ENCODE data around the gene ADGRD1.

ADGRD1 gene

DNA sequence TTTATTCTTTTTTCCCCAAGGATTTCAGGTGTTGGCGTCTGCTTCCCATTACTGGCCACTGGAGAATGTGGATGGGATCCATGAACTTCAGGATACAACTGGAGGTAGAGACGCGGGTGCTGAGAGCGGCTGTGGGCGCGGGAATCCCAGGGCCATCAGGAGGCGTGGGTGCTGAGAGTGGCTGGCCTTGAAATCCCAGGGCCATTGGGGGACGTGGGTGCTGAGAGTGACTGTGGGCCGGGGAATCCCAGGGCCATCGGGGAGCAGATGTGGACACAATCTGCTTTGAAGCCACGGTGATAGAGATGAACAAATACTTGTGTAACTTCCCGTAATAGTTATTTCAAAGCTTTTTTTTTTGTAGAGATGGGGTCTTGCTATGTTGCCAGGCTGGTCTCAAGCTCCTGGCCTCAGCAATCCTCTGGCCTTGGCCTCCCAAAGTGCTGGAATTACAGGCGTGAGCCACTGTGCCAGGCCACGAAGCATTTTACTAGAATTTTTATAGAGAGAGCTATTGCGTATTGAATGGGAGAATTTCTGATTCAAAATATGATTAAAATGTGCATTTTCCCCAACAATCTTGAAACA, 12.8 kb downstream of the ADGRD1 start:
- no peak for DNase-seq (ENCODE audit: low read depth)

DNA sequence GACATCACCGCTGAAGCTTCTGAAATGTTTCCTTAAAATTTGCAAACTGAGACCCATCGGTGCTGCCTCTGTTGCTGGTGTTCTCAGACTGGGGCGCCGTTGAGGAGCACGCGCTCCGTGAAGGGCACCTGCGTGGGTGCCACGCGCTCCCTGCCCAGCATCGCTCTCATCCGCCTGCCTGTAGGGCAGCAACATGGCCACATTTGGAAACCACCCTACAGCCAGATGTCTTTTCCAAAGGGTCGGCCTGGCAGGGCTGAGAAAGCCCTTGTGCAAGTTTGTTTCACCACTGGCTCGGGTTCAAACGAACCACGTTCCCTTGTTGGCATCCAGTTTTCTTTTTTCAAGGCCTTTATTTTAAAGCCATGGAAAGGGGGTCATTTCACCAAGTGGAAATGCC, 13.9 kb downstream of the ADGRD1 start:
- no peak for DNase-seq (ENCODE audit: low read depth)

DNA sequence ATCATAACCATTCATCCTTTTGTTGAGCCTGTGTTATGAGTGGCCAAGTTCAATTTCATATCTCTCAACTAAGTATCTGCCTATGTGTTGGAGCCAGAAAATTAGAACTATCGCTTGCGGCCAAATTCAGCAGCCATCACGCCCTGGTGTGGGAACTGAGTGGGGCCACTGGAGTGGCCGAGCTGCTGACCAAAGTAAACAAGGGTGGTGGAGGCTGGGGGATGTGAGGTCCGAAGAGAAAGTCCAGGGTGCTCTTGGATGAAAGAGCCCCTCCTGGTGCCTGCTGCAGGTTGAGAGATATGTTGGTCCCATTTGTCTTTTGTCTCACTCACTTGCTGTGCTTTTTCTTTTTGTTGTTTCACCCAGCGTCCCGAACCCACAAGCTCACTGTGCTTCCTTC, 14.9 kb downstream of the ADGRD1 start:
- DNase-seq (ENCODE audit: low read depth), result no peak

DNA sequence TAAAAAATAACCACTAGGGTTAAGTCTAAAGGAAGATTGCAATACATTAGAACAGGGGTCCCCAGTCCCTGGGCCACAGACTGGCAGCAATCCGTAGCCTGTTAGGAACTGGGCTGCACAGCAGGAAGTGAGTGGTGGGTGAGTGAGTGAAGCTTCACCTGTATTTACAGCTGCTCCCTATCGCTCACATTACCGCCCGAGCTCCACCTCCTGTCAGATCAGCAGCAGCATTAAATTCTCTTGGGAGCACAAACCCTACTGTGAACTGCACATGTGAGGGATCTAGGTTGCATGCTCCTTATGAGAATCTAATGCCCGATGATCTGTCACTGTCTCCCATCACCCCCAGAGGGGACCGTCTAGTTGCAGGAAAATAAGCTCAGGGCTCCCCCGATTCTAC, 15.5 kb downstream of the ADGRD1 start:
- DNase-seq (ENCODE audit: low read depth), result no peak

DNA sequence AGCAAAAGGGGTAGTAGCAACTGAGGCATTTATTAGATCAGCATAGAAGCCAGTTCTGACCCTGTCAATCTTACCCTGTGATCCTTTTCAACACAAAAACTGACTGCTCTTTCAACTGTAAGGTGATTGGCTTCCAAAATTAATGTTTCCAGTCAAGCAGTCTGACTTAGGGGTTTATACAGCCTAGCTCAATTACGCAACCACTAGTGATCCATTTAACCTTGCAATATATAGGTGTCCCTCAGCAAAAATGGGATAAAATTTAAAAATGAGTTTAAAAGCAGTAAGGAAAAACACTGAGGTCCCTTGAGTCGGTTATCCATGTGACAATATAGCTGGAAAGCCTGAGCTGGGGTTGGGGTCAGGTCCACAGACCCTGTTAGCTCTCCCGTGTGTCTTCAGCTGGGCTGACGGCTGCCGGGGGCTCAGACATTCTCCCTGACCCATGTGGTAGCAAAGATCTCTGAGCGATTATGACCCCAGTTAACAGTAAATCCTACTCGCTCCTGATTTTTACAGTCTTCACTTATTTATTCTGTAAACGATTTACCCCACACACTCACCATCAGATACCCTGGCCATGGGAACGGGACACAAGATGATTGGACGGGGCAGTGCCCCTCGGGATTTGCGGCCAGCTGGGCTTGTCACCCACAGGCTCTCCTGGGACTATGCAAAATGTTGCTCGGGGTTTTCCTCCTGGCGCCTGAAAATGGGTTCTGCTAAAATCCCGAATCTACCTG, 16.6 kb downstream of the ADGRD1 start:
- DNase-seq (ENCODE audit: low read depth), result no peak

DNA sequence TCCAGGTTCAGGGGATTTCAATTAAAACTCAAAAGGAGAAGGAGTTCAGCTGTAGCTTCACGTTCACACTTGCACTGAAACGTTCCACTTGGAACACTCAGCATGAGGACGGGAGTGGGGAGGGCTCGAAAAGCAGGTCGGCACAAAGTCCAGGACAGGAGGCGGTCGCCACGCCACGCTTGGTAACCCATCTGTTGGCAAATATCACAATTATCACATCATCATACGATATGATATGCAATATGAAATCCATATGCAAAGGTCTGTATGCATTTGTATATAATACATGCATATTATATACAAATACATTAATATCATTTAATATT, 17.2 kb downstream of the ADGRD1 start:
- DNase-seq (ENCODE audit: low read depth), result no peak

DNA sequence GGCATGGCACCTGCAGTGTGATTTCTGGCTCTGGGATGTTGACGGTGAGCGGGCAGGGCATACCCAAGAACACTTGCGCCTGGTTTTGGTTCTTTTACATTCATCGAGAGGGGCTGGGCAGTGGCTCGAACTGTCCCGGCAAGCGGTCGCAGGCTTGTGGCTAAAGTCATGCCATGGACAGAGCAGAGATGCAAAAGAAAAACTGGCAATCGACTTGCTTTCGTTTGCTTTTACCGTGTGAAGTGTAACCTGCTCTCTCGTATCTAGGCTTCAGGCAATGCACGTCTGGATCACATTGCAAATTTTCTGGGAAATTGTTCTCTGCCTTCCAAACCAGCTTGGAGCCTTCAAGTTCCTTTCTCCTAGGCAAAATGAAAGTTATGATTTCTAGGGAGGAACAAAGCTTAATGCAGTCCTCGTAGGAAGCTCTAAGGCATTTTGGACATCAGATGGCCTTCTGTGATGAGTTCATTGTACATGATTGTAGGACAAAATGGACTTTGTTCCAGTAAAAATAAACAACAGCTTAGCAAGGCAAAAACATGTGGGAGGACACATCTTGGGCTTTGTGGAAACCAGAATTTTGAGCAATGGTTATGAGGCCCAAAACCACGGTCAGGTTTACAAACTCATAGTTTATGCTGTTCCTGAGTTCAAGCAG, 18.3 kb downstream of the ADGRD1 start:
- DNase-seq (ENCODE audit: low read depth), result peak; percentile 33

DNA sequence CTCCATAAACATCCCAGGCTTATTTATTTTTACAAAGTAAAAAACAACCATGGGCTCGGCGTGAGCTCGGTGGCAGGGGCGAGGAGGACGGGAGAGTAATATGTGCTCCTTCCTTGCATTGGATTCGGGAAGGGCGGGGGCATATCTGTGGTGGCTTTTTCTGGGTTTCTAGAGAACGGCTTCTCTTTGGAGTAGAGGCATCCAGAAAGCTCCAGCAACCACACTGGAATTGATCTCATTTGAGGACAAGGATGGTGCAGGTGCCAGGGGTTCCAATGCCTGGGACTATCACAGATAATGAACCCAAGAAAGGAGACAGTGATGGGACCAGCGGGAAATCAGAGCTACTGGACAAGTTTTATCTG, 18.9 kb downstream of the ADGRD1 start:
- DNase-seq (ENCODE audit: low read depth), result no peak

DNA sequence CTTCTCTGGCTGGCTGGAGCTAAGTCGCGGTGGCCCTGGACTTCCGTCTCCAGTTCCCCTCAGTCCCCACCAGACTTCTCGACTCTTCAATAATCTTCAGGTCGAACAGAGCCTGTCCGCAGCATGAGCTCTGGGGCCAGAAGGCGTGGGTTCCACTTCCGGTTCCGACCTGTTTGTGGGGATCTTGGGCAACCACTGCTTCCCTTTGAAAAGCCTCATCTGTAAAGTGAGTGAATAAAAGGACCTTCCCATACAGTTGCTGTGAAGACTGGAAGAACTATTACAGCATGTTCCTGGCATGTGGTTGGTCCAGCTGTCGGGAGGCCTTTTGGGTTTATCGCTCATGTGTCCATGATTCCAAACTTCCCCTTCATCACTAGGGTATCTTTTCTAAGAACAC, 19.4 kb downstream of the ADGRD1 start:
- no peak for DNase-seq (ENCODE audit: low read depth)

DNA sequence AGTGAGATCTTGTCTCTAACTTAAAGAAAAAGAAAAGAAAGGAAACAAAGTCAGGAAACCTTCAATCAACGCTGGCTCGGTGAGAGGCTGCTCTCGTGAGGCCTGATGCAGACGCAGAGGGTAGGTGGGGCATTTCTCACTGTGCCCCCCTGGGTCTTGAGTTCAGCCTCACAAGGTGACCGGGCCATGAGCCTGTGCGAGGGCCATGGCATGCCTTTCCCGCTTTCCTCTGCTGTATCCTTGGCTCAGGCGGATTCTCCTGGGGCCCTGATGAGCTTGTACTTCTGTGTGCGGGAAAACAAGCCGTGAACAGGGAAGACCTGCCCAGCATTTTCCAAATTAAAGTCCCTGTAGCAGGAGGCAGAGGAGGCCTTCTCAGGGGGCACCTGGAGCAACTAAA, 20.2 kb downstream of the ADGRD1 start:
- DNase-seq (ENCODE audit: low read depth), result no peak

DNA sequence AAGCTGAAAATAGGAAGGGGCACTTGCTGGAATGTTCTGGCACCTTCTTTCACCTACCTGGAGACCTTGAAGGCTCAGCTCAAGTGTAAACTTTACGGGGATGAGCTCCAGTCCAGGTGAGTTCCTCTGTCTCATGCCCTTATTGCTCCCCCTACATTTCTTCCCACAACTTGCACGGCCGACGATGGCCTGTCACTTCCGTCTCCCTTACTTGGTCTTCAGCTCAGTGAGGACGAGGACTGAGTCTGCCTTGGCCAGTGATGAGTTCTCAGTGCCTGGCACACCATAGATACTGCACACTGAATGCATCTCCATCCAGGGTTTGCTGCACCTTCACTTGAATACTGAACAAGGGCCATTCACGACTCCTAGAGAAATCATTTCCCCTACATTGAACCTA, 21.4 kb downstream of the ADGRD1 start:
- DNase-seq (ENCODE audit: low read depth), result no peak

DNA sequence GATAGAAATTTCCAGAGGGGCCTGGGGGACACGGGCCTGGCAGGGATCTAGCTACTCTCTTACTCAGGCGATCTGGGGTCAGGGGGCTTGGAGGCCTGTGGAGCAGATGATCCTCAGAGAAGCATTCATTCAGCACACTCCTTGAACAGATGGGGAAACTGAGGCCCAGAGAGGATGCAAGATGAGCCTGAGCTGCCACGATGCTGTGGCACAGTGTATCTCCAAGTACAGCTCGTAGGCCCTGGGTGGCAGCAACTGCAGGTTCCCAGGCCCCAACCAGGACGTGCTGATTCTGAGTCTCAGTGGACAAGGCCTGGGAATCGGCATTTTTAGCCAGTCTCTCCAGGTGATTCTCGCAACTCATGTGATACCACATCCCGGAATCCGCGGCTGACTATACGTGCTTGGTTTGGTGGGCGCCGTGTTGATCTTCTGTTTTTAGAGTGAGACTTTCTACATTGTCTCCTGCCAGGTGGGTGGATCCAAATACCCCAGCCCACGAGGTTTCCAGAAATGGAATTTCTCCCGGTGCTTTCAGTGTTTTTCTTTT, 22.5 kb downstream of the ADGRD1 start:
- DNase-seq (ENCODE audit: low read depth), result no peak

DNA sequence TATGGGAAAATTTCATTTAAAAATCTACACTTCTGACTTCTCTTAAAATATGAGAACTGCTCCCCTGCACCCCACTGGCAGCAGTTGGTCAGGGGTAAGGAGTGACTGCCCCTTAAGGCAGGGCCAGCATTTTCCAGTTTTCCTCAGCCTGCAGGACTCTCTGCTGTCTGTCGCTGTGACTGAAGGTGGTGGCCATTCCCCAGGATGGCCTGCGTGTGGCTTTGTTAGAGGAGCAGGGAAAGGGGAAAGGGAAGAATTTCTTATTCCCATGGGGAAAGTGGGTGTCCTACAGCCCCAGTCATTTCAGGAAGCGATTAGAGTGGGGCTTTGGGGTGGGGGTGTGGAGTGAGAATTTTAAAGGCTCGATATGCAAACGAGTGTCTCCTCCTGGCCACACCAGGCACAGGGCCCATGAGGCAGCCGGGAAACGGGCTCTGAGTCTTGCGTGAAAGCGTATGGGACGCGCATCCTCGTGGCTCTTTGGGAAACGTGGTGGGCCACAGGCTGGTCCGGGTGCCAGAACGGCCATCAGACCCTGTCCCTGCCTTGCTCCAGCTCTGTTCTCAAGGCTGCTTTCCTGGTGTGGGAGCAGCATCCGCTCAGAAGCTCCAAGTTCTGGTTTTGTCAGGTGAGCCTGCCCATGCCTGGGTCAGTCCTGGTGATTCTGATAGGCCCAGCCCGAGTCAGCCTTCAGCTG, 23.5 kb downstream of the ADGRD1 start:
- DNase-seq (ENCODE audit: low read depth), result no peak

DNA sequence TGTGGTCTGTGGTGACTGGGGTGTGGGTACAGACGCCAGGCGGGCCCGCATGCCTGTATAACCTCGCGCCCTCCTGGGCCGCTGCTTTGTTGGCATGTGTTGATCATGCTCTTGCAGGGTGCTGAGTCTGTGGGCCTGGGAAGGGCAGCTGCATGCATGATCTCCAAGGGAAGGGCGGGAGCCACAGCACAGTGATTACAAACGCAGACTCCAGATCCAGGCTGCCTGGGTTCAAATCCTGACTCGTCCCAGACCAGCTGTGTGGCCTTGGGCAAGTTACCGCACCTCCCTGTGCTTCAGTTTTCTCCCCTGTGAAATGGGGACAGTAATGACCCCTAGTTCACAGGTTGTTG, 24.0 kb downstream of the ADGRD1 start:
- DNase-seq (ENCODE audit: low read depth), result no peak

DNA sequence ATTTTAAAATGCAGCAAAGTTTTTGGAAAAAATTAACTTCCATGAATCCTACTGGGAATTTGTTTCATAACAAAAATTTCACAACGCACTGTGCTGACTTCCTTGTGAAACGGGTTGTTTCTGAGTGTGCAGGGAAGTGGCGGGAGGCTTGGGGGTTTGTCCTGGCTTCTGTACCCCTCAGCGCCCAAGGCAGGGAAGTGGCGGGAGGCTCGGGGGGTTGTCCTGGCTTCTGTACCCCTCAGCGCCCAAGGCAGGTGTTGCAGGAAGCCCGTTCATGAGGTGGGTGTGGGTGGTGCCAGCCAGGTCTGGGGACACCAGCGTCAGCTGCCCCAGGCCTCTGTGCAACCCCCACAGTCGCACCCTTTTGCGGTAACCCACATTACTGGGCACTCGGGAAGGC, 25.1 kb downstream of the ADGRD1 start:
- DNase-seq (ENCODE audit: low read depth), result no peak

DNA sequence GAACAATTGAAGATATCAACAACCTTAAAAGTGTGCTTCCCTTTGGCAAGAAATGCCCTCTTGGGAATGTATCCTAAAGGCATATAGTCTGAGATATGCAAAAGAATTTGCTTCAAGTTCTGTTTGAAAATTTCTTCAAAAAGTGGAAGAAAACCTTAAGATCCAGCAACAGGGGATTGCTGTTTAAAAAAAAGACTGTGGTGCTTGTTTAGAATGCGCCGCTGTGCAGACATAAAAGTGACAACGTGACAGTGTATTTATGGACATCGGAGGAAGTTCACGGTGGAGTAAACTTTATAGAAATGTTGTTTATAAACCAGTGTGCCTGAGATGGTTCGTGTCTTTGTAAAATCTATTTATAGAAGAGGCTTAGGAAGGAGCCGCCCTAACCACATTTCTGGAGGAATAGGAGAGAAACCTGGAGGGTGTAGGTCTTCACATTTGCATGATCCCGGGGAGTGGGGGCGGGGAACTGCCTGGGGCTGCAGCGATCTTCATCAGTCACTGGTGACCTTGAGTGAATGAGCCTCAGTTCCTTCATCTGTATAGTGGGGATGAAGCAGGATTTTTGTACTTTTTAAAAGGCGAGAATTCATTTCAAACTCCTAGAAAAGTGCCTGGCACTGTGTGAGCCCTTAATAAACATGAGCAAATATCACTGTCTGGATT, 27.5 kb downstream of the ADGRD1 start:
- peak; percentile 25 for DNase-seq (ENCODE audit: low read depth)

DNA sequence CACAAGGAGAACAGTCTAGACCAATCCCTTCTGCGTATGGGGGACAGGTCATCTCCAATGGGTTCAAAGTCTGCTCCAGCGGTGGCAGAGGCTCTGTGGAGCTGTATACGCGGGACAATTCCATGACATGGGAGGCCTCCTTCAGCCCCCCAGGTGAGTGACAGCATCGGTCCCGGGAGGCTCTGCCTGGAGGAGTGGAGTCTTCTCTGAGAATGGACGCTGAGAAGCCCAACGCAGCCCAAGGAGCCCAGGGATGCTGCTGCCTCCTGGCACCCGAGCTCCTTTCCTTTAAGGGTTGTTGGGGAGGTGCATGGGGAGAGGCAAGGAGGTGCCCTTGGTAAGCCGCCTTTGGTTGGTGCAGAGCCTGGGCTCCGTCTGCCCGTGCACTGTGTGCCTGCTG, 28.2 kb downstream of the ADGRD1 start:
- DNase-seq (ENCODE audit: low read depth), result no peak

DNA sequence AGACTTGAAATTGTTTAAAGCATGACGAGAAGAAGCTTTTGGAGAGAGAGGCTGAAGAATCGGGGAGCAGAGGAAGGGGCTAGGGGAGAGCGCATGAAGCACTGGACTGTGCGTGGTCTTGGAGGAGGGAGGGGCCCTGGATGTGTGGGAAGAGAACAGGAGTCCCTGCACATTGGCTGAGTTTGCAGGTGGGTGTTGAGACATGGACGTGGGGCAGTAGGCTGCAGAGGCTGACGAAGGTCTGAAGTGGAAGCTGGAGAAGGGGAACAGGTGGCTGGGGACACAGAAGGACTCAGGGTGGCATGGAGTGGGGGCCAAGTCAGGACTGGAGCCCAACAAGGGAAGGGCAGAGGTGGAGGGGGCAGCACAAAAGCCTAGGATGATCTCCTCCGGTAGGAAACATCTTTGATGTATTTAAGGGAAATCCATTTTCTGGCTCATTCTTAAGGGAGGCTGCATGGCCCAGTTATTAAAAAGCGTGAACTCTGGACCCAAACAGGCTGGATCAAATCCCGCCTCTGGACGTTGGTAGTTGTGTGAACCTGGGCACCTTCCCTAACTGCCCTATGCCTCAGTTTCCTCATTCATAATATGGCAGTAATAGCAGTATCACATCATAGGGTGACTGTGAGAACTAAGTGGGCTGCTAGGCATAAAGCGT, 29.0 kb downstream of the ADGRD1 start:
- DNase-seq (ENCODE audit: low read depth), result no peak

DNA sequence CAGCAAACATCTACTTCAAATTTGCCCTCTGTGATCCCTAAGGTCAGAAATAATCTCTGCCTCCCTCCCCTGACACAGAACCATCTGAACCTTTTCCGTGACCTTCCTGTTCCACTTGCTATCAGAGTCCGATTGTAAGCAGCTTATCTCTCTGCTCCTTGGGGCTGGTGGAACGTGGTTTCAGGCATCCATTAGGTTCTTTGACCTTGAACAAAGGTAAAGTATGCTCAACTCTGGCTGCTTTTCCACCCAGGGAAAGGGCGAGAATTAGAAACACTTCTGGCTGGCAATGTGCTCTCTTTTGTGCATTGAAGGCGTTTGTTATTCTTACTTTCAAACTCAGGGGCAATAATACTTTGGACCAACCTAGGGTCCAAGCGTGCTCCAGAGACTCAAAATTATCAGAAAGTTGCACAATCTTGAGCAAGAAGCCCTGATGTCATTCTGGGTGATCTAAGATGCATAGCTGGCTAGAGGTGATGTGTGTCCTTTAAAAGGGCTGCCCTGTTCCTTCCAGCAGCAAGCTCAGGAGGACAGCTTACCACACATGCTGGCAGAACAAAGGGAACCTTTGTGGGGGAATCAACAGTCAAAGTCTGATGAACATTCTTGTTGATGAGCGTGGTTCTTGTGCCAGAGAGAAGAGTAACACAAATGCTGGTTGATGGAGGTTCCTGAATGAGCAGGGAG, 29.8 kb downstream of the ADGRD1 start:
- DNase-seq (ENCODE audit: low read depth), result no peak

DNA sequence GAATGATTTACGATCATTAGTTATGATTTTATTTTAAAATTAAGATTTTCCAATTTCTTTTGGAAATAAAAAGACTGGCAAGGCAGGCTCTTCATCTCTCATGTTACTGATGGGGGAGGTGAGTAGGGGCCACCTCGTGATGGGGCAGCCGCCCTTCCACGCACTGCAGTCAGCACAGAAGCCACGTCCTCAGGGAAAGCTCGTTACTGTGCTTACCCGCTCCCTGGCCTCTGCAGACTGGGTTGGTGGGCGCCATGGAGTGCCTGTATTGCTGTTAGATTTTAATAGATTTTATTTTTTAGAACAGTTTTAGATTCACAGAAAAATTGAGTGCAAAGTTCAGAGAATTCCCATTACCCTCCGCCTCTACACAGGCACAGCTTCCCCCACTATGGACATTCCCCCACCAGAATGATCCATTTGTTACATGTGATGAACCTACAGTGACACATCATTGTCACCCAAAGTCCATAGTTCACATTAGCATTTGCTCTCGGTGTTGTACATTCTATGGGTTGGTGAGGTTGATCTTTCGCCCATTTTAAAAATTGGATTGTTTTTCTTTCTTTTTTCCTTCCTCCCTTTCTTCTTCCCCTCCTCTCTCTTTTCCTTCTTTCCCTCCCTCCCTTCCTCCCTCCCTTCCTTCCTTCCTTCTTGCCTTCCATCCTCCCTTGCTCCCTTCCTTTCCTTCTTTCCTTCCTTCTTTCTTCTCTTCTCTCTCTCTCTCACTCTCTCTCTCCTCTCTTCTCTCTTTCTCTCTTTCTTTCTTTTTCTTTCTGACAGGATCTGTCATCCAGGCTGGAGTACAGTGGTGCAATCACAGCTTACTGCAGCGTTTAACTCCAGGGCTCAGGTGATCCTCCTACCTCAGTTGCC, 30.7 kb downstream of the ADGRD1 start:
- no peak for DNase-seq (ENCODE audit: low read depth)

All from EH (cell line).